GM12865 (cell line): ENCODE data around the gene SHPK.

ENCODE experiments used
- DNase-seq: peaks from one replicate; pipeline ENCODE4 v3.0.0; 2010; ENCODE audit warnings: low read depth
- H3K4me3 ChIP-seq: 2 replicates; pipeline ENCODE4 v1.5.1; 2011; ENCODE audit warnings: mild to moderate bottlenecking, low read depth, low read length, control low read depth
- TF ChIP-seq, protein P1 (sequence below): IDR thresholded peaks from 2 replicates; pipeline ENCODE4 v1.5.1; 2011; ENCODE audit warnings: low read length, control low read depth, low read depth, inconsistent platforms; ENCODE audit not compliant: insufficient read depth; ENCODE audit errors: missing control alignments

SHPK gene

DNA sequence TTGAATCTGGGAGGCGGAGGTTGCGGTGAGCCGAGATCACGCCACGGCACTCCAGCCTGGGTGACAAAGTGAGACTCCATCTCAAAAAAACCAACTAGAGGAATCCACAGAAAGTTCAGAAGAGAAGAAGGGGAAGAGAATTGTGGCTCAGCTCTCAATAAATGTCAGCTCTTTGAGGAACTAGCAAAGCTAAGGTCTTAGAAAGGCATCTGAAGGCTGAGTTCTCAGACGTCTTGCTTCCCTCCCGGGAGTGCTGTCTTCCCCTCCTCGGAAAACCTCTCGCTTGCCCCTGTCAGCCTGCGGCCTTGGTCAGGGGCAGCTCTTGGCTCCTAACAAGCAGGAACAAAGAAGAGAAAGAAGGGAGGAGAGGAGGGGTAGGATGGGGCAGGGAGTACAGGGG is 5.3 kb downstream of the SHPK start:
- no peak overlapping the region for H3K4me3 ChIP-seq
- no peak for DNase-seq
- TF ChIP-seq, protein P1, sequence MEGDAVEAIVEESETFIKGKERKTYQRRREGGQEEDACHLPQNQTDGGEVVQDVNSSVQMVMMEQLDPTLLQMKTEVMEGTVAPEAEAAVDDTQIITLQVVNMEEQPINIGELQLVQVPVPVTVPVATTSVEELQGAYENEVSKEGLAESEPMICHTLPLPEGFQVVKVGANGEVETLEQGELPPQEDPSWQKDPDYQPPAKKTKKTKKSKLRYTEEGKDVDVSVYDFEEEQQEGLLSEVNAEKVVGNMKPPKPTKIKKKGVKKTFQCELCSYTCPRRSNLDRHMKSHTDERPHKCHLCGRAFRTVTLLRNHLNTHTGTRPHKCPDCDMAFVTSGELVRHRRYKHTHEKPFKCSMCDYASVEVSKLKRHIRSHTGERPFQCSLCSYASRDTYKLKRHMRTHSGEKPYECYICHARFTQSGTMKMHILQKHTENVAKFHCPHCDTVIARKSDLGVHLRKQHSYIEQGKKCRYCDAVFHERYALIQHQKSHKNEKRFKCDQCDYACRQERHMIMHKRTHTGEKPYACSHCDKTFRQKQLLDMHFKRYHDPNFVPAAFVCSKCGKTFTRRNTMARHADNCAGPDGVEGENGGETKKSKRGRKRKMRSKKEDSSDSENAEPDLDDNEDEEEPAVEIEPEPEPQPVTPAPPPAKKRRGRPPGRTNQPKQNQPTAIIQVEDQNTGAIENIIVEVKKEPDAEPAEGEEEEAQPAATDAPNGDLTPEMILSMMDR, result no peak

DNA sequence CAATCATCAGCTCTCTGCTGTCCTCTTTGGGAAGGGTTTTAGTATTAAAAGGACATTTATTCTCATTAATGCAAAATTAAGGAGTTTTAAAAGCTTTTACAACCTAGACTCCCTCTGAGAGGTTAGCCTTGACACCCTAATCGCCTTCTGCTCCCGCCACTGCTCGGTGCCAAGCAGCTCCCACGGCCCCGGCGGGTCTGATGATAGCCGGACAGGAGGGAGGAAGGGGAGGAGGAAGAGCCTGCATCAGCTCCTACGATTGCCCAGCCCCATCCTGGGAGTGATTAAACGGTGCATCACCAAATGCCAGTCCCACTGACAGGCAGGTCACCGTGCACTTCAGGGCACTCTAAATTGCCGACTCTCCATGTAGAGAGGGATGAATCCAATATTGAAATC is 8.3 kb downstream of the SHPK start:
- DNase-seq, result no peak
- TF ChIP-seq, protein P1, result no peak
- no peak overlapping the region for H3K4me3 ChIP-seq

DNA sequence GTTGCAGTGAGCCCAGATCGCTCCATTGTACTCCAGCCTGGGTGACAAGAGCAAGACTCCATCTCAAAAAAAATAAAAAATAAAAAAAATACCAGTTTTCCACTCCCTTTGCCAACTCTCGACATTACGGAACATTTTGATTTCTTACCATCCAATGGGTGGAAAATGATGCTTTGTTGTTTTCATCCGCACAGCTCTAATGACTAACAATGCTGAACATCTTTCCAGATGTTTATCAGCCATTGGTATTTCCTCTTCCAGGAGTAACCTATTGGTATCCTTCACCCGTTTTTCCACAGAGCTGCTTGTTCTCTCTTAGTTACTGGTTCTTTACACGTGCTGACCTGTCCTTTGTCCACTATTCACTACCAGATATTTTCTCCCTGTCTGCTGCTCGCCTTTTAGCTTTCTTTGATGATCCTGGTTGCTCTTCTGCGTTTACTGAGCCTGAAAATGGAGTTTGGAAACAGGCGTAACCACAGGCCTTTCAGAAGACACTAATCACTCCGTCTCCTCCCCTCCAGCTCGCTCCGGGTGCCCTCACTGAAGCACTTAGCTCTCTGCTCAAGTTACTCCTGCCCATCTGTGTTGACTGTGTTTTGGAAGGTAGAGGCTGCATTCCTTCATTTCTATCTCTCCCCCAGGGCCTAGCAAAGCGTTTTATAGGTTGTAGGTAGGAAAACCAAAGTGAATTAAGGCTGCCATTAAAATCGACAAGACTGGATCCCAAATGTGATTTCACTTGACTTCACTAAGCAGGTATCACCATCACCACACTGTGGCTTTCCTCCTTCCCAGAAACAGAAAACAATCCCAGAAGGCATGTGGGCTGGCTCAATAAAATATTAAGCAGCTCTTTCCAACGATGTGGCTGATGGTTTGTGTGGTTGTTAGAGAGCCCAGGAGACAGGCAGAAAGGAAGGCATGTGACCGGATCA is 8.9 kb downstream of the SHPK start:
- DNase-seq, result no peak
- no peak overlapping the region for H3K4me3 ChIP-seq
- TF ChIP-seq, protein P1, result no peak

DNA sequence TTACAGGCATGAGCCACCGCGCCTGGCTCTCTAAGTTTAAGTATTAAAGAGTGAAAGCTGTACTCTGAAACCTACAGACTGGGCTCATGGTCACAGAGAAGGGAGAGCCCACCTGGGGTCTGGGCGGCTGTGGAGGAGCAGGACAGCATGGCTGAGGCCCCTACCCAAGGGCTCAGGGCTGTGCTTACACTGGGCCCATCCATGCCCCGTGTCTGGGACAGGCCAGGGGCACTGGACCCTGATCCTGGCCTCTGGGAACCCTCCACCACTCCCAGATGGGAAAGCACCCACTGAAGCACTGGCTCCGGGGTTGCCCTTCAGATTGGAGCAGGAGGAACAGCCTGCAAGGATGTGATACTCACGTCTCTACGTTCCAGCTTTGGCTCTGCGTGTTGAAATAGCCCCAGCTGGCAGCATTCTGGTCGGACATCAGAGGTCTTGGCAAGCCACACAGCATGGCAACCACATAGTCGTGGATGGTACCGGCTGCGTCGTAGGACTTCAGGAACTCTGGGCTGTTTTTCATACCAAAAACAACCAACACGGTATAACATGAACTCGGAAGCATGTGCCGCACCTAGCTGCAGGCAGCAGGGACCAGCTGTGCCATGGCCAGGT is 13.0 kb downstream of the SHPK start:
- no peak for DNase-seq
- H3K4me3 ChIP-seq, result no peak overlapping the region
- TF ChIP-seq, protein P1, result no peak

DNA sequence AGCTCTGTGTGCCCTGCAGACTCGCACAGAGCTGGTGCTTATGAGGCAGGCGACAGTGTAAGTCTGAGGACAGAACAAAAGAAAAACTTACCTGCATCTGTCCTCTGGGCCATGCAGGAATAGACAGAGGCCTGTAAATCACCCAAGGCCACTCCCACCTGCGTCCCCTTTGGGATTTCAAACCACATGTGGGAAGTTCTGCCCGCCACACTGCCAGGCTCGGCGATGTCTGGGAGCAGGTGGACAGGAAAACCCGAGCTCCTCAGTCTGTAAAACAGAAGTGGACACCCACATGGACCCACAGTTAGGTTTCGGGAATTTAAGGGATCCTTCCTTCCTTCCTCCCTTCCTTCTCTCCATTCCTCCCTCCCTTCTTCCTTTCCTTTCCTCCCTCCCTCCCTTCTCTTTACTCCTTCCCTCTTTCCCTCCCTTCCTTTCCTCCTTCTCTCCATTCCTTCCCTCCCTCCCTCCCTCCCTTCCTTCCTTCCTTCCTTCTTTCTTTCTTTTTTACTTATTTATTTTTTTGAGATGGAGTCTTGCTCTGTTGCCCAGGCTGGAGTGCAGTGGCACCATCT is 14.8 kb downstream of the SHPK start:
- TF ChIP-seq, protein P1, result no peak
- DNase-seq, result no peak
- no peak overlapping the region for H3K4me3 ChIP-seq

DNA sequence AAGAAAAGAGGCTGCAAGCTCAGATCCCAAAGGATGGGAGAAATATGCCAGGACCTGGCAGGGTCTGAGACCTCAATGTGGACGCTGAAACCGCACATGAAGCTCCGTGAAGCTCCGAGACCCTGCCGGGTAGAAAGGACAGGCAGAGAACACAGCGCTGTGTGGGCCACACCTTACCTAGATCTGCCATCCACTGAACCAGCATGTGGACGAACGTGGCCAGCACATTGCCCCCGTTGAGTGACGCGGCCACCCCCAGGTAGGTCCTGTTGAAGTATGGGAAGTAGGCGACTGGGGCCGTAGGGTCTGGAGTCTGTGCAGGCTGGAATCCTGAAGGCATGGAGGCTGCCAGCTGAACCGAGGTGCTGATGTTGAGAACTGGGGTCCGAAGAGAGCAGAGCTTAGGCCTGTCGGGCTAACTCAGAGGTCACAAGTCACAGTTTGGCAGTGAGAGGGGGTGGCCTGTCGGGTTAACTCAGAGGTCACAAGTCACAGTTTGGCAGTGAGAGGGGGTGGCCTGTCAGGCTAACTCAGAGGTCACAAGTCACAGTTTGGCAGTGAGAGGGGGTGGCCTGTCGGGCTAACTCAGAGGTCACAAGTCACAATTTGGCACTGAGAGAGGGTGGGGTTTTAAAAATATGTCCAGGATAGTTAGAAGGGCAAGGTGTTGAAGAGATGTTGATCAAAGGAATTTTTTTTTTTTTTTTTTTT is 20.7 kb downstream of the SHPK start:
- DNase-seq, result no peak
- no peak overlapping the region for H3K4me3 ChIP-seq
- TF ChIP-seq, protein P1, result no peak
